Measurements from ENCODE around the gene USF3. TPM values are rescaled to one million over a fixed set of nuclear protein-coding genes. Genes with fewer than 3 reads are reported as not detected.

USF3 gene
- total RNA-seq, 4 donors from 2014 or later = 11.5 to 18.3 (median 12.6) TPM

DNA sequence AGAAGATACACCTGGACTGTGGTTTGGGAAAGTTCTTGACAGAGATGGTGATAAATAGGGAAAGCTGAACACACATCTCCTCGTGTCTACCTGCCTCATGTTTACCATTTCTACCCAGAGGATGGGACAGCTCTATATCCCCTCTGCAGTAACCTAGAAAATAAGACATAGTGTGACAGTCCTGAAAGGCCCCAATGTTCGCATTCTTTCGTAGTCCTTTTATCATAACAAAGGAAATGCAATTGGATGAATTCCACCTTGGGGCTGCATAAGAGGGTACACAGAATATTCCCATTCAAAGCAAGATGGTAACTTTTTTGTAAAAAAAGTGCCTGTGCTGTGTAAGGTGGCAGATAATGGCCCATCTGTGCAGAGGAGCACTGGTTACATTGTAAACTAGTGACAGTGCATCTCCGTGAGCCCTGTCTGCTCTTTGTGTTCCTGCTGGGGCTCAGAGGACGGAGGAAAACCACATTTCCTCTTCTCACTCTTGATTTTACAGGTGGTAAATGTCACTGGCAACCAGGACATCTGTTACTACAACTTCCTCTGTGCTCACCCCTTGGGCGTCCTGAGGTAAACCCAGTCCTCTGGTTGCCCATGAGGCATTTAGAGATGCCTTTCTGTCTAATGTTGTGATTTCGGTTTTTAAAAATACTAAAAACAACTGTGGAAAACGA is 89.8 kb downstream of the USF3 start:
- no peak overlapping the region for H3K4me3 ChIP-seq
- H3K9me3 ChIP-seq = no peaks in the 10 kb centered on the region
- H3K36me3 ChIP-seq = no peaks in the 10 kb centered on the region
- no peaks in the 10 kb centered on the region for H3K4me1 ChIP-seq
- TF ChIP-seq, protein P1, sequence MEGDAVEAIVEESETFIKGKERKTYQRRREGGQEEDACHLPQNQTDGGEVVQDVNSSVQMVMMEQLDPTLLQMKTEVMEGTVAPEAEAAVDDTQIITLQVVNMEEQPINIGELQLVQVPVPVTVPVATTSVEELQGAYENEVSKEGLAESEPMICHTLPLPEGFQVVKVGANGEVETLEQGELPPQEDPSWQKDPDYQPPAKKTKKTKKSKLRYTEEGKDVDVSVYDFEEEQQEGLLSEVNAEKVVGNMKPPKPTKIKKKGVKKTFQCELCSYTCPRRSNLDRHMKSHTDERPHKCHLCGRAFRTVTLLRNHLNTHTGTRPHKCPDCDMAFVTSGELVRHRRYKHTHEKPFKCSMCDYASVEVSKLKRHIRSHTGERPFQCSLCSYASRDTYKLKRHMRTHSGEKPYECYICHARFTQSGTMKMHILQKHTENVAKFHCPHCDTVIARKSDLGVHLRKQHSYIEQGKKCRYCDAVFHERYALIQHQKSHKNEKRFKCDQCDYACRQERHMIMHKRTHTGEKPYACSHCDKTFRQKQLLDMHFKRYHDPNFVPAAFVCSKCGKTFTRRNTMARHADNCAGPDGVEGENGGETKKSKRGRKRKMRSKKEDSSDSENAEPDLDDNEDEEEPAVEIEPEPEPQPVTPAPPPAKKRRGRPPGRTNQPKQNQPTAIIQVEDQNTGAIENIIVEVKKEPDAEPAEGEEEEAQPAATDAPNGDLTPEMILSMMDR (IDR thresholded peaks at IDR 0.05) = no peak
- TF ChIP-seq POLR2A (IDR thresholded peaks at IDR 0.05) = no peak
- no peak for DNase-seq
- intact Hi-C loops (cut with DNase I) = no loop called here
- WGBS, 2 donors = 37 to 50% methylated on average over 8 of the region's 8 CpGs
- H3K27me3 ChIP-seq = no peaks in the 10 kb centered on the region
- no peak overlapping the region for H3K27ac ChIP-seq

DNA sequence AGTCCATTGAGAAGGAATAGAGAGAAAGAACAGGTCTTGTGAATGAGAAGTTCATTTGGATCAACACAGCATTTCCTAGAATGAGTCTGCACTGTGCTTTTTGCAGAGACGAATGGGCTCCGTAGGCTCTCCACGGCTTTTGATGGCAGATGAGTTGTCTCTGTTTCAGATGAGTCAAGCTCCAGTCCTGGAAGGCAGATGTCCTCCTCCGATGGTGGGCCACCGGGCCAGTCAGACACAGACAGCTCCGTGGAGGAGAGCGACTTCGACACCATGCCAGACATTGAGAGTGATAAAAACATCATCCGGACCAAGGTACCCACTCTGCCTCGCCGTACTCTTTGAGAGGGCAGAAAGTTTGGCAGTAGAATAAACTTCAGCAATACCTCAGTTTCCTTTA is 93.6 kb downstream of the USF3 start:
- Histone ChIP-seq H3K27me3 (no peaks in the 10 kb centered on the region), H3K4me3 (no peak overlapping the region), H3K4me1 (no peaks in the 10 kb centered on the region), H3K27ac (no peak overlapping the region), H3K9me3 (no peaks in the 10 kb centered on the region), H3K36me3 (no peaks in the 10 kb centered on the region)
- 90 to 95% methylated on average over 11 of the region's 11 CpGs for WGBS, 2 donors
- no peak for DNase-seq
- intact Hi-C loops (cut with DNase I) = no loop called here
- TF ChIP-seq POLR2A (IDR thresholded peaks at IDR 0.05) = no peak
- TF ChIP-seq, protein P1 (IDR thresholded peaks at IDR 0.05) = no peak

DNA sequence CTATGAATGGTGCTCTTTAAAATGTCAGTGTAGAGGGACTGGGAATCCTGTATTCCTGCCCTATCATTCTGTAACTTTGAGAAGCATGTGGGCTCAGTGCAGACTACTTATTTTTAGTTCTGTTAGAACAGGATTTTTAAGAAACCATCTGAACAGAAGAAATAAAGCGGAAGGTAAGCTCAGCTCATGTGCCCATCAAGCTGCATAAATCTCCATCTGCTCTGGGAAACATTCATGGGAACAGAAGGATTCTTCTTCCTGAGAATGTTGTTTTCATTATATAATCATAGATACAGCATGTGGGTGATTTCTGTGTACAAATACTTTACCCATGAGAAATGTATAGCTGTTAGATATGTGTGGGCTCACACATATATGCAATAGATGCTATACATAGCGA is 94.2 kb downstream of the USF3 start:
- intact Hi-C loops (cut with DNase I) = no loop called here
- 91% methylated on average over 2 of the region's 2 CpGs for WGBS, 2 donors
- H3K4me3 ChIP-seq = no peak overlapping the region
- no peaks in the 10 kb centered on the region for H3K36me3 ChIP-seq
- no peaks in the 10 kb centered on the region for H3K27me3 ChIP-seq
- no peak for TF ChIP-seq POLR2A (IDR thresholded peaks at IDR 0.05)
- TF ChIP-seq, protein P1 (IDR thresholded peaks at IDR 0.05) = no peak
- H3K4me1 ChIP-seq = no peaks in the 10 kb centered on the region
- H3K27ac ChIP-seq = no peak overlapping the region
- no peaks in the 10 kb centered on the region for H3K9me3 ChIP-seq
- no peak for DNase-seq

DNA sequence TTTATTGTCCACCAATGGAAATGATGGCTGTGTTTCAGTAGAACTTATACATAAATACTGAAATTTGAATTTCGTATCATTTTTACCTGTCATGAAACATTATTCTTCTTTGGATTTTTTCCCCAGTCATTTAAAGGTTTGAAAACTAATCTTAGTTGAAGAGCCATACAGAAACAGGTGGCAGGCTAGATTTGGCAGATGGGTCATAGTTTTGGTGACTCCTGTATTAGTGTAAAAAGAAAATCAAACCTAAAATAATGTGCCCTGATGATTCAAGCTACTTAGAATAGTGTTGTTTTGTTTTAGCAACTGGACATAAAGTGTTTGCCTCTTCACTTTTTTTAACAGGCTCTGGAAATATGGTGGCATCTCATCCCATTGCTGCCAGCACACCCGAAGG is 95.2 kb downstream of the USF3 start:
- intact Hi-C loops (cut with DNase I) = no loop called here
- 81 to 89% methylated on average over 2 of the region's 2 CpGs for WGBS, 2 donors
- H3K27ac ChIP-seq = no peak overlapping the region
- no peaks in the 10 kb centered on the region for H3K4me1 ChIP-seq
- H3K36me3 ChIP-seq = no peaks in the 10 kb centered on the region
- no peak for DNase-seq
- H3K4me3 ChIP-seq = no peak overlapping the region
- H3K27me3 ChIP-seq = no peaks in the 10 kb centered on the region
- TF ChIP-seq, protein P1 (IDR thresholded peaks at IDR 0.05) = no peak
- no peak for TF ChIP-seq POLR2A (IDR thresholded peaks at IDR 0.05)
- no peaks in the 10 kb centered on the region for H3K9me3 ChIP-seq

DNA sequence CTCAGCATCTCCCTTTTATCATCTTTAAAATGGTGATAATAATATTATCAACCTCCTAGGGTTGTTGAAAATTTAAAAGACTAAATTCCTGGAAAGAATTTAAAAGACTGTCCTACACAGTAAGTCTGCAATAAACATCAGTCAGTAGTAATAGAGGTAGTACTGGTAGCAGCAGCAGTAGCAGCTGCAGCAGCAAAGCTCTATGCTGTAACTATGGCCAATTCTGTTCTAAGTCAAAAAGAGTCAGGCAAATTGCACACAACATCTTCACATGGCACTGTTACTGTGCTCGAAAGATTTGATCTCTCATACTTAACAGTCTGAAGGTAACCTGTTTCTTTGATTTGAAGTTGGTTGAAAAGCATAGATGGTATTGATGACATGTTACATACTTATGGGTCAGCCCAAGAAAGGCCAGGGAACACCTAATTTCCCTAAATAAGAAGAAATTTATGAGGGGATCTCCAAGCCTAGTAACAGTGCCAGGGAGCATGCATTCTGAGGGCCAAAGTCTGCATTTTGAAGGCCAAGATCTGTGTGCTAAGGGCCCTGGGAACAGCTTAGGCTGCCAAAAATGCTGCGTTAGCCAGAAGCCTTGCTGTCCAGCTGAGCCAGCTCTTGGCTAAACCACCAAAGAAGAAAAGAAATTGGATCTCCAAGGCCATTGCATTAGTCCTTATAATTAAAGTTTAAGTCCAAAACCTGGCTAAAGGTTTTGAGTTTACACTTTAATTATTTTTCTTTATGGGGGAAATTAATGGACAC is 95.8 kb downstream of the USF3 start:
- Histone ChIP-seq H3K4me1 (no peaks in the 10 kb centered on the region), H3K36me3 (no peaks in the 10 kb centered on the region), H3K9me3 (no peaks in the 10 kb centered on the region), H3K27me3 (no peaks in the 10 kb centered on the region), H3K27ac (no peak overlapping the region), H3K4me3 (no peak overlapping the region)
- TF ChIP-seq, protein P1 (IDR thresholded peaks at IDR 0.05) = no peak
- no peak for TF ChIP-seq POLR2A (IDR thresholded peaks at IDR 0.05)
- no peak for DNase-seq
- 81 to 87% methylated on average over 2 of the region's 2 CpGs for WGBS, 2 donors
- intact Hi-C loops (cut with DNase I) = no loop called here

All from esophagus squamous epithelium (tissue), 5 donors.